AG09309 (cell line): ENCODE measurements around the gene ELMO2.

Source experiments
- DNase-seq: peaks from one replicate; pipeline ENCODE4 v3.0.0-alpha.2; 2010; ENCODE audit warnings: low read depth
- H3K4me3 ChIP-seq: 2 replicates; pipeline ENCODE4 v1.5.1; 2011; ENCODE audit warnings: mild to moderate bottlenecking, low read depth, low read length, moderate library complexity; ENCODE audit not compliant: control insufficient read depth
- TF ChIP-seq, protein P1 (sequence below): IDR thresholded peaks from 2 replicates; pipeline ENCODE4 v1.5.1; 2011; ENCODE audit warnings: mild to moderate bottlenecking, low read depth, low read length, inconsistent platforms; ENCODE audit not compliant: insufficient read depth, control insufficient read depth; ENCODE audit errors: missing control alignments

ELMO2 gene

DNA sequence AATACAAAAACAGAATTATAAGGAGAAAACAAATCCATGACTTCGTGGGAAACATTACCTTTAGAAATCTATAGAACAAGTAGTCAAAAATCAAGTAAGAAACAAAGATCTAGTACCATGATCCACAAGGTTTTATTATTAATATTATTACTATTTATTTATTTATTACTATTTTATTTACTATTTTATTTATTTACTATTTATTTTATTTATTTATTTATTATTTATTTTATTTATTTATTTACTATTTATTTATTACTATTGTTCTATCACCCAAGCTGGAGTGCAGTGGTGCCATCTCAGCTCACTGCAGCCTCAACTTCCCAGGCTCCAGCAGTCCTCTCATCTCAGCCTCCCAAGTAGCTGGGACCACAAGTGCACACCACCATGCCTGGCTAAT is 13.5 kb upstream of the ELMO2 start:
- no peak for DNase-seq
- TF ChIP-seq, protein P1, sequence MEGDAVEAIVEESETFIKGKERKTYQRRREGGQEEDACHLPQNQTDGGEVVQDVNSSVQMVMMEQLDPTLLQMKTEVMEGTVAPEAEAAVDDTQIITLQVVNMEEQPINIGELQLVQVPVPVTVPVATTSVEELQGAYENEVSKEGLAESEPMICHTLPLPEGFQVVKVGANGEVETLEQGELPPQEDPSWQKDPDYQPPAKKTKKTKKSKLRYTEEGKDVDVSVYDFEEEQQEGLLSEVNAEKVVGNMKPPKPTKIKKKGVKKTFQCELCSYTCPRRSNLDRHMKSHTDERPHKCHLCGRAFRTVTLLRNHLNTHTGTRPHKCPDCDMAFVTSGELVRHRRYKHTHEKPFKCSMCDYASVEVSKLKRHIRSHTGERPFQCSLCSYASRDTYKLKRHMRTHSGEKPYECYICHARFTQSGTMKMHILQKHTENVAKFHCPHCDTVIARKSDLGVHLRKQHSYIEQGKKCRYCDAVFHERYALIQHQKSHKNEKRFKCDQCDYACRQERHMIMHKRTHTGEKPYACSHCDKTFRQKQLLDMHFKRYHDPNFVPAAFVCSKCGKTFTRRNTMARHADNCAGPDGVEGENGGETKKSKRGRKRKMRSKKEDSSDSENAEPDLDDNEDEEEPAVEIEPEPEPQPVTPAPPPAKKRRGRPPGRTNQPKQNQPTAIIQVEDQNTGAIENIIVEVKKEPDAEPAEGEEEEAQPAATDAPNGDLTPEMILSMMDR: no peak
- H3K4me3 ChIP-seq: no peak overlapping the region

- TF ChIP-seq, protein P1: no peak
- DNase-seq: no peak
- no peak overlapping the region for H3K4me3 ChIP-seq
These were observed 10.4 kb upstream of the ELMO2 start for GRCh38 chr20:46416839-46417238.

- TF ChIP-seq, protein P1: no peak
- H3K4me3 ChIP-seq: no peak overlapping the region
- DNase-seq: no peak
These were observed 10.0 kb upstream of the ELMO2 start for GRCh38 chr20:46416421-46416820.

DNA sequence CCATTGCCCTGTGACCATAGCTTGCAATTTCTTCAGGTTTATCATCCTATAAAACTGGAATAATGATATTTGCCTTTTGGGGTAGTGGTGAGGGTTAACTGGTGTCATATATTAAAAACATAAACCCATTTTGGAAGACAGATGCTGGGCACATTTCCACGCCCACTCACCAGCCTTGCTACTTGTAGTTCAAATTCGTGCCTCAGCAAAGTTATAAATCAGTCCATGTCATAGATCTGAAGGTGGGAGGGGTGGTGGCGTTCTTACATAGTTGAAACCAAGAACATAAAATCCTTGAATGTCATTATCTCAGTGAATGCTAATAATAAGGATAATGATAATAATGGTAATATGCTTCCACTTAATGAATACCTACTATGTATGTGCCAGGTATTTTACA is 9.4 kb upstream of the ELMO2 start:
- no peak for DNase-seq
- no peak overlapping the region for H3K4me3 ChIP-seq
- TF ChIP-seq, protein P1: no peak

DNA sequence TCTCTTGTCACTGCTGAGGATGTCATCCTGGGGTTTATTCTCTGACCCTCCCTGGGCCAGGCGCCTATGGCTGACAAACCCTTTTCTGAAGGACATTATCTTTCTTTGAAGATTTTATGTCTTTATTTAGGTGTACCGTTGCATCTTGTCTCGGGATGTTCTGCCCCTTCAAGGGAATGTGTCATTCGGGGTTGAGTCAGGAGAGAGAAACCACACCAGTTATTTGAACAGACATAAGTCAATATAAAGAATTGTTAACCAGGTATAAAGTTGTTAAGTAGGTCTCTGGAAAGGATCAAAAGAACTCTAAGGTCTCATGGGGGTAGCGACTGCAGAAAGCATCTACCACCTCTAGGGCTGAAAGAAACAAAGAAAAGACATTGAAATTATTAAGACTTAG is 8.2 kb upstream of the ELMO2 start:
- DNase-seq: no peak
- H3K4me3 ChIP-seq: no peak overlapping the region
- TF ChIP-seq, protein P1: no peak

DNA sequence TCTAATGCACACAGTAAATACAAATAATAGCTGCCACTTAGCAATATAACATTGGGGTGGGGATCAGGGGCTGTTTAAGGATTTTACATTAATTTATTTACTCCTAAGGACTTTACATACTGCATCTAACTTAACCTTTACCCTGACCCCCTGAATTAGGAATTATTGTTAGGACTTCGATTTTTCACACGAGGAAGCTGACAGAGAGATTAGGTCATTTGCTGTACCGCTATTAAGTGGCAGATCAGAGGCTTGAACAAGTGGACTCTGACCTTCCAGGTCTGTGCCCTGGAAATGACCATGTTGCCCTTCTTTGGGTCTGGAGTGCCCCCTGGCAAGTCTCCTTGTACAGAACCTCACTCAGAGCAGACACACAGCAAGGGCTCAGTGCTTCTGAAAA is 5.2 kb upstream of the ELMO2 start:
- no peak for DNase-seq
- TF ChIP-seq, protein P1: no peak
- no peak overlapping the region for H3K4me3 ChIP-seq

DNA sequence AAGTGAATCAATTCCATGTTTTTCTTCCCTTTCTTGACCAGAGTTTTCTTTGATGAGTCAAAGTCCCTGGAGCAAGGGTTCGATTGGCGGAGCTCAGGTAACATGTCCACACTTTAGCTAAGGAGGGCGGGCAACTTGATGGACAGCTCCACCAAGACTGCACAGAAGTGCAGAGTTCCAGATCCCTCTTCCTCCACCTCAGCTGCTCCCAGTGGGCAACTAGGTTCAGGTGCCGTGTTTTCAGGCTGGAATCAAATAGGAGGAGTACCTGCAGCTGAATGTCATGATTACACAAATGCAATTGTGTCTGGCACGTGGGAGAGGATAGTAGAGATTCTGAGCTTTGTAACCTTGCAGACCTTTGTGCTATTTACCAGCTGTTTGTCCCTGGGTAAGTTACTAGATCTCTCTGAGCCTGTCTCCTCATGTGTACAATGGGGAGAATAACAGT is 1.9 kb upstream of the ELMO2 start:
- no peak overlapping the region for H3K4me3 ChIP-seq
- no peak for DNase-seq
- TF ChIP-seq, protein P1: no peak
